NCI-H146 treated with DMSO at 0.1 percent for 48 hours (cell line): Measurements from ENCODE around the gene C2CD2L.
A peak's percentile ranks its signal among the peaks of the same experiment; 100 is the strongest.
"Not testable (repeated sequence)": the region's sequence is repeated elsewhere in the genome, so short reads cannot be mapped to it uniquely, and the experiment has no call there.

Source experiments
- DNase-seq: peaks from one replicate; lab custom pipeline; 2025; ENCODE audit not compliant: unreplicated experiment; lab: John Stamatoyannopoulos, UW

C2CD2L gene

GRCh38 chr11:119113716-119114115, 6.6 kb downstream of the C2CD2L start:
- DNase-seq = no peak

GRCh38 chr11:119114351-119114750, 7.2 kb downstream of the C2CD2L start:
- DNase-seq = no peak

GRCh38 chr11:119115484-119116234, 8.5 kb downstream of the C2CD2L start:
- no peak for DNase-seq

GRCh38 chr11:119116235-119116594, 9.1 kb downstream of the C2CD2L start:
- DNase-seq = no peak

GRCh38 chr11:119116601-119117000, 9.5 kb downstream of the C2CD2L start:
- no peak for DNase-seq

- no peak for DNase-seq
Observed at GRCh38 chr11:119117004-119117706, 10.0 kb downstream of the C2CD2L start.

- DNase-seq = no peak
Observed at GRCh38 chr11:119118227-119118626, 11.1 kb downstream of the C2CD2L start.

- no peak for DNase-seq
Observed at GRCh38 chr11:119118946-119119345, 11.8 kb downstream of the C2CD2L start.

- peak; percentile 80 for DNase-seq
Observed at GRCh38 chr11:119120639-119121007, 13.5 kb downstream of the C2CD2L start.

- peak; percentile 98 for DNase-seq
Observed at GRCh38 chr11:119121008-119121810, 14.1 kb downstream of the C2CD2L start, which contains the start of gene HINFP. Gene HINFP (plus strand): TSS chr11:119121580. CDS start chr11:119126945, 5,365 bp downstream.

GRCh38 chr11:119121811-119122124, 14.6 kb downstream of the C2CD2L start:
- no peak for DNase-seq

GRCh38 chr11:119125821-119126220, 18.7 kb downstream of the C2CD2L start:
- DNase-seq = no peak

- no peak for DNase-seq
Observed at GRCh38 chr11:119126675-119127268, 19.6 kb downstream of the C2CD2L start.

GRCh38 chr11:119130662-119131061, 23.5 kb downstream of the C2CD2L start:
- no peak for DNase-seq

GRCh38 chr11:119134389-119134978, 27.3 kb downstream of the C2CD2L start:
- DNase-seq = no peak

- not testable (repeated sequence) for DNase-seq
Observed at GRCh38 chr11:119139276-119139675, 32.1 kb downstream of the C2CD2L start.

GRCh38 chr11:119144825-119145486, 37.8 kb downstream of the C2CD2L start:
- peak; percentile 85 for DNase-seq

- DNase-seq = no peak
Observed at GRCh38 chr11:119145551-119145950, 38.4 kb downstream of the C2CD2L start.

- no peak for DNase-seq
Observed at GRCh38 chr11:119147604-119148333, 40.6 kb downstream of the C2CD2L start.

- no peak for DNase-seq
Observed at GRCh38 chr11:119148720-119149017, 41.5 kb downstream of the C2CD2L start.
